NK-92 (cell line): ENCODE data around the gene SOHLH2.

Source experiments
- DNase-seq: peaks from one replicate; lab custom pipeline; 2025; ENCODE audit not compliant: unreplicated experiment; lab: John Stamatoyannopoulos, UW

The SOHLH2 gene

GRCh38 chr13:36132376-36132775 lies 82.0 kb downstream of the SOHLH2 start:
- no peak for DNase-seq

- DNase-seq, result no peak
Measured at GRCh38 chr13:36131931-36132297, 82.4 kb downstream of the SOHLH2 start.

GRCh38 chr13:36131222-36131930 lies 83.0 kb downstream of the SOHLH2 start, which contains the start of gene DCLK1:
TSS of gene DCLK1 (minus strand) at chr13:36131382.
- no peak for DNase-seq

DNA sequence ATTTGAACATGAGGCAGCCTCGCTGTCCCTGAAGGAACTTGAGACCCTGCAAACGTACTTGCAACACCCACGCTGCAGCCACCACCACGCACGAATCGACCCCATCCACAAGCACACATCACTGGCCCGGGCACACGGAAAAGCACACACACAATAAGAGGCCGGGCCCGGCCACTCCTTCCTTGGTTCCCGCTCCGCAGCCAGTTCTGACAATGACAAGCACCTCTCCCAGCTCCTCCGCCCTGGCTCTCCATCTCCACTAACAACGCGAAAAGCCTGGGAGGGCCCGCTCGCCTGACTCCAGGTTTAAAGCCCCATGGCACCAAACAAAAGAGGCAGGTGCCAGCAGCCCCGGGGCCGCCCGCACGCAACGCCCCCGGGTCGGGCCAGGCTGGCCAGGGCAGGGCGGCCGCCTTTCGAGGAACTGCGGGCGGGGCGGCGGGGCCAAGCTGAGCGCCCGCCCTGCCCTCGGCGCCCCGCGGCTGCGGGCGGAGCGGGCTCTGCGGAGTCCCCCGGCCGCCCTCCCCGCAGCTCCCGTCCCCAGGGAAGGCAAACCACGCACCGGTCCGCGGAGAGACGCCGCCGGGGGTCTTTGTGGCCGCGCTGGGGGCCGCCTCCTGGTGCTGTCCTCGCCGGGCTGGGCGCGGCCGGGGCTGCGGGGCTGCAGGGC lies 83.7 kb downstream of the SOHLH2 start:
- no peak for DNase-seq

- no peak for DNase-seq
Measured at GRCh38 chr13:36130193-36130551, 84.2 kb downstream of the SOHLH2 start.

GRCh38 chr13:36129539-36129938 lies 84.8 kb downstream of the SOHLH2 start:
- DNase-seq, result no peak

DNA sequence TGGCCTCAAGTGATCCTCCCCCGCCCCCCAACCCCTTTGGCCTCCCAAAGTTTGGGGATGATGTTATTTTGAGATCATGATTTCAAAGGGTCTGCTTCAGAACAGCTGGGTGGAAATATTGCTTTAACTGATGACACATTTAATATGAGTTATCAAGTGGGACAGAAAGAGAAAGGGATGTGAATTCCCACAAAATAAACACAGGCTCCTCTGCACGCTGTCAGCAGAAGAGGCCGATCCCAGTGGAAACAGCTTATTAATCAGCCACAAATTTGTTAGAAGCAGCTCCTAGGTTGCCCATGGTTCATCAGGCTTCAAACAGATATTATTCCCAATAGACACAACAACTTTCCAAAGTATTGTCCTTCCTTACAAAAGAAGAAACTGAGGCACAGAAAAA lies 87.9 kb downstream of the SOHLH2 start:
- no peak for DNase-seq

DNA sequence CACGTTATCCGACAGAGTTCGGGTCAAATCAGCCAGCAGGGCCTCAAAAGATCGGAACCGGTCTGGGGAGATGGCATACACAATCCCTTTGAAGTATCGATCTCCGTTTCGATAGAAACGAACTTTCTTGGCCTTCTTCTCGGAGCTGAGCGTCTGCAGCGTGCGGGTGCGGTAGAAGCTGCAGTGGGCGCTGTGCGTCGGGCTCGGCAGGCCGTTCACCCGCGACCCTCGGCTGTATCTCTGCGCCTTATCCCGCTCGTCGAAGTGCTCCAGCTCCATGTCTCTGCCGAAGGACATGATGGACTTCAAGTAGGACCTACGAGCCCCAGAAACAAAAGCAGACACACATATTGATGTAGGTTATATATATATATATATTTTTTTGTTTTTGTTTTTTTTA lies 88.5 kb downstream of the SOHLH2 start:
- DNase-seq, result no peak

DNA sequence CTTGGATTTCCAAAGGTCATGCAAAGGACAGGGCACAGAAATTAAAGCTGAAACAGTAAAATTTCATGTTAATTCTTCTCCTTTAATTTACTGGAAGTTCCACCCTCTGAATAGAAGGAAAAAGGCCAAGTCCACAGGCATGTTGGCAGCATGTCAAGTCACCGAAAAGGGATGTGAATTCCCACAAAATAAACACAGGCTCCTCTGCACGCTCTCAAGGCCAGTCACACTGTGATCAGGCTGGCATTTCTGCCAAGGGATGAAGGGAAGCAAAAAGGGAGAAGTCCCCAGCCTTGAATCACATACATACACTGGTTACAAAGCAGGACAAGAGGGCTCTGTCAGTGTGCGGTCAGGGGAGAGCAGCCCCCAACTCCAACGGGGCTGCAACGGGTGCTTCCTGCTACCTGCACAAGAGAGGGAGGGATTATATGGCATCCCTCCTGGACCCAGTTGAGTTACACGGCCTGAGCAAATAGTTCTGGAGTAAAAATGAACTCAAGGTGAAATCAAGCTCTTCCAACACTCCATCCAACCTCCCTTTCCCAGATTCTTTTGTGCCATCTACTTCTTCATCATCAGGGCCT lies 90.0 kb downstream of the SOHLH2 start:
- DNase-seq, result no peak
